ENCODE measurements around the gene CALN1. TPM values are rescaled to one million over a fixed set of nuclear protein-coding genes. Genes with fewer than 3 reads are reported as not detected.

CALN1 gene
- total RNA-seq, 1 donor from 2014 or later = 0.13 TPM

GRCh38 chr7:72040641-72041040 is 371.5 kb downstream of the CALN1 start:
- DNase-seq (ENCODE audit: low read depth in 2 of 2) = no peak

GRCh38 chr7:72039460-72039859 is 372.7 kb downstream of the CALN1 start:
- no peak for DNase-seq (ENCODE audit: low read depth in 2 of 2)

GRCh38 chr7:72038022-72038732 is 374.0 kb downstream of the CALN1 start:
- DNase-seq (ENCODE audit: low read depth in 2 of 2) = peak in 1 of 2 donors; percentile 83

GRCh38 chr7:72037516-72037915 is 374.6 kb downstream of the CALN1 start:
- DNase-seq (ENCODE audit: low read depth in 2 of 2) = peak; percentile 19 to 80

GRCh38 chr7:72035266-72035665 is 376.9 kb downstream of the CALN1 start:
- DNase-seq (ENCODE audit: low read depth in 2 of 2) = no peak

- DNase-seq (ENCODE audit: low read depth in 2 of 2) = no peak
Observed at GRCh38 chr7:72032934-72033333, 379.2 kb downstream of the CALN1 start.

GRCh38 chr7:72030994-72031667 is 381.0 kb downstream of the CALN1 start:
- DNase-seq (ENCODE audit: low read depth in 2 of 2) = no peak

GRCh38 chr7:72028267-72028666 is 383.9 kb downstream of the CALN1 start:
- DNase-seq (ENCODE audit: low read depth in 2 of 2) = no peak

- DNase-seq (ENCODE audit: low read depth in 2 of 2) = no peak
Observed at GRCh38 chr7:72025381-72025960, 386.7 kb downstream of the CALN1 start.

- no peak for DNase-seq (ENCODE audit: low read depth in 2 of 2)
Observed at GRCh38 chr7:72023926-72024325, 388.2 kb downstream of the CALN1 start.

GRCh38 chr7:72021716-72022115 is 390.4 kb downstream of the CALN1 start:
- DNase-seq (ENCODE audit: low read depth in 2 of 2) = no peak

GRCh38 chr7:72020311-72020710 is 391.8 kb downstream of the CALN1 start:
- no peak for DNase-seq (ENCODE audit: low read depth in 2 of 2)

GRCh38 chr7:72019436-72019835 is 392.7 kb downstream of the CALN1 start:
- no peak for DNase-seq (ENCODE audit: low read depth in 2 of 2)

GRCh38 chr7:72017756-72018155 is 394.4 kb downstream of the CALN1 start:
- no peak for DNase-seq (ENCODE audit: low read depth in 2 of 2)

GRCh38 chr7:72016574-72016973 is 395.6 kb downstream of the CALN1 start:
- no peak for DNase-seq (ENCODE audit: low read depth in 2 of 2)

GRCh38 chr7:72015136-72015535 is 397.0 kb downstream of the CALN1 start:
- DNase-seq (ENCODE audit: low read depth in 2 of 2) = no peak

- no peak for DNase-seq (ENCODE audit: low read depth in 2 of 2)
Observed at GRCh38 chr7:72007018-72007417, 405.1 kb downstream of the CALN1 start.

GRCh38 chr7:72003236-72003635 is 408.9 kb downstream of the CALN1 start:
- DNase-seq (ENCODE audit: low read depth in 2 of 2) = no peak

GRCh38 chr7:71996141-71996540 is 416.0 kb downstream of the CALN1 start:
- DNase-seq (ENCODE audit: low read depth in 2 of 2) = no peak

- no peak for DNase-seq (ENCODE audit: low read depth in 2 of 2)
Observed at GRCh38 chr7:71995111-71995510, 417.0 kb downstream of the CALN1 start.

- no peak for DNase-seq (ENCODE audit: low read depth in 2 of 2)
Observed at GRCh38 chr7:71991586-71991985, 420.6 kb downstream of the CALN1 start.

GRCh38 chr7:71990138-71990462 is 422.0 kb downstream of the CALN1 start:
- DNase-seq (ENCODE audit: low read depth in 2 of 2) = no peak

- no peak for DNase-seq (ENCODE audit: low read depth in 2 of 2)
Observed at GRCh38 chr7:71988201-71988600, 423.9 kb downstream of the CALN1 start.

Measured in dermis microvascular lymphatic vessel endothelial cell (primary cell).